ENCODE measurements around the gene STK11.
"Not testable (repeated sequence)": the region's sequence is repeated elsewhere in the genome, so short reads cannot be mapped to it uniquely, and the experiment has no call there.

Gene STK11

DNA sequence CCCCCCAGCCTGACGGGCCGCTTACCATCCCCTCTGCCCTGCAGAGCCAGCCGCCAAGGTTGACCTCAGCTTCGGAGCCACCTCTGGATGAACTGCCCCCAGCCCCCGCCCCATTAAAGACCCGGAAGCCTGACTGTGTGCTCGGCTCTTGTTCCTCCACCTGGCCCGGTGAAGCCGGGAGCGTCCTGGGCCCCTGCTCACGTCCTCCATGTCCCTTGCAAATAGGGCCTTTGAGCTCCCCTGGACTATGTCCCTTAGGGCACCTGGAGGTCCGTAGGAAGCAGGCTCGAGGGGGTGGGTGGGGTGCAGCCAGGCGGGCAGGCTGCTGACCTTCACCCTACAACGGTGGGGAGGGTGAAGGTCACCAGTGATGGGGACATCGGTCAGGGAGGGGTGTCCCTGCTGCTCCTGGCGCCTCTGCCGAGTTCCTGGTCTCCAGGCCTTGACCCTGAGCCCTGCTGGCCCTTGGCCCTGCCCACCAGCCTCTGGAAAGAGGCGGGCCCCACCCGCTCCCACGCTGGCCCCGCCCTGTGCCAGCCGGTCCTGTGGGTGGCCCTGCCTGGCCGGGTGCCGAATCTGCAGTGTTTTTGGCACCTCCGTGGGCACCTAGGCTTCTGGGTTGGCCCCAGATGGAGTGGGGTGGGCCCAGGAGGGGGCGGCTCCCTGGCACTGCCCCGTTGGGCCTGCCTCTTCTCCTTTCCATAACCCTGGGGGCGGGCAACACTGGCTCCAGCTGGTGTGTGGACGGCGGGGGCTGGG lies 39.3 kb downstream of the STK11 start:
- H2BK120ac ChIP-seq (ENCODE audit: low read depth, low read length), result peak overlapping the region; percentile 2
- H2AFZ ChIP-seq (ENCODE audit: low read length), result no peak overlapping the region
- no peak overlapping the region for H4K8ac ChIP-seq (ENCODE audit: low read depth, low read length)
- H2BK12ac ChIP-seq (ENCODE audit: low read length), result no peak overlapping the region
- H3K27me3 ChIP-seq (ENCODE audit: control insufficient read depth in 3 of 3, insufficient read depth in 3 of 3, low read depth in 1 of 3, low read length in 3 of 3), result no peaks in the 10 kb centered on the region
- H3K23ac ChIP-seq (ENCODE audit: low read depth, low read length, poor library complexity), result peak overlapping the region; percentile 89
- H3K14ac ChIP-seq (ENCODE audit: low read length), result no peak overlapping the region
- H3K9me3 ChIP-seq (replicated peaks in 1 of 2; ENCODE audit: control insufficient read depth in 2 of 2, insufficient read depth in 1 of 2, low read depth in 1 of 2, low read length in 2 of 2), result no peaks in the 10 kb centered on the region
- DNase-seq (ENCODE audit: low spot score), result no peak
- H3K4ac ChIP-seq (ENCODE audit: low read length), result no peak overlapping the region
- peak overlapping the region; percentile 44 for H3K18ac ChIP-seq (ENCODE audit: low read length)
- H3K9ac ChIP-seq (ENCODE audit: low read depth, low read length, poor library complexity), result peak overlapping the region; percentile 38
- H4K91ac ChIP-seq (ENCODE audit: low read depth, low read length, poor library complexity), result no peak overlapping the region
- H2AK5ac ChIP-seq (ENCODE audit: low read depth, low read length), result peak overlapping the region; percentile 89
- H2BK5ac ChIP-seq (ENCODE audit: low read length), result peak overlapping the region; percentile 21
- no peak overlapping the region for H3K4me2 ChIP-seq (ENCODE audit: insufficient read depth, low read length, poor library complexity, severe bottlenecking)
- peaks cover 20 to 27% of the 10 kb centered on the region in 2 donors for H3K4me1 ChIP-seq (ENCODE audit: control insufficient read depth in 2 of 2, insufficient read depth in 1 of 2, low read depth in 1 of 2, low read length in 2 of 2)
- H2BK15ac ChIP-seq (ENCODE audit: low read length), result peak overlapping the region; percentile 38
- peaks cover 11% of the 10 kb centered on the region for H3K79me1 ChIP-seq (ENCODE audit: low read depth, low read length)
- H3K4me3 ChIP-seq (ENCODE audit: low read length in 2 of 2), result no peak overlapping the region
- no peak overlapping the region for H3K27ac ChIP-seq (replicated peaks; ENCODE audit: low read length)
- peaks cover 0 to 8% of the 10 kb centered on the region in 2 donors for H3K36me3 ChIP-seq (replicated peaks in 1 of 2; ENCODE audit: control insufficient read depth in 2 of 2, insufficient read depth in 2 of 2, low read length in 2 of 2)
- no CpG with 5 or more reads among the region's 31 CpGs for WGBS, 2 donors (ENCODE audit: extremely low coverage in 2 of 2, insufficient read length in 2 of 2, insufficient replicate concordance in 1 of 2)

DNA sequence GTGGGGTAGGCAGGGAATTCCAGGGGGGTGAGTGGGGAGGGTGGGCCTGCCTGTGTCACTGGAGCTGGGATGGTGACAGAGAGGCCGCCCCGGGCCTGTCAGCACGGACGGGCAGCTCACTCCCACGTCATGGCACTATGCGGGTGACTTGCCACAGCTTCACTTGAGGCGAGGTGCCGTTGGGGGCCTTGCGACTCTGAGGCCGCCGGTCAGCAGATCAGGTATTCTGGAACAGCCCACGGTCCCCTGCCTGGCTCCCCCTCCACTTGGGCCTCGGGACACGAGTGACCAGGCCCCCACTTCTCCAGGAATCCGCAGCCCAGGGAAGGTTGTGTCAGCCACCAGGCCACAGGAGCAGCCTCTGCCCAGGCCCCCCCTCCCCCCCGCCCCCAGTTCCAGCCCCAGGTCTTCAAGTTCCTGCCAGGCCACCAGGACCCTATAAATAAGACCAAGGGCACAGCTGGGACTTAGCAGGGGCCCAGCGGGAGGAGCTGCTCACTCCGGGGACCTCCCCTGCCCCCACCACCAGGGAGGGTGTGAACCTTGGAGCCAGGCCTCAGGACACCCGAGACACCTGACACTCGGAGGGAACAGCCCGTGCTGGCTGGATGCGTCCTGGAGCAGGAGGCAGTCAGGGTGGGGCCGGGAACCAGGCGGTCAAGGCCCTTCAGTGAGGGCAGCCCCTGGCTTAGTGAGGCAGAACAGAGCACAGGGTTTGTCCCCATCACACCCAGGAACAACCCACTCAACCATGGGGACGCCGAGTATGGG lies 40.1 kb downstream of the STK11 start:
- H3K27me3 ChIP-seq (ENCODE audit: control insufficient read depth in 3 of 3, insufficient read depth in 3 of 3, low read depth in 1 of 3, low read length in 3 of 3), result no peaks in the 10 kb centered on the region
- no peak overlapping the region for H4K91ac ChIP-seq (ENCODE audit: low read depth, low read length, poor library complexity)
- H3K4ac ChIP-seq (ENCODE audit: low read length), result no peak overlapping the region
- DNase-seq (ENCODE audit: low spot score), result no peak
- H3K4me3 ChIP-seq (ENCODE audit: low read length in 2 of 2), result no peak overlapping the region
- H2BK5ac ChIP-seq (ENCODE audit: low read length), result no peak overlapping the region
- H3K4me1 ChIP-seq (ENCODE audit: control insufficient read depth in 2 of 2, insufficient read depth in 1 of 2, low read depth in 1 of 2, low read length in 2 of 2), result peaks cover 19 to 26% of the 10 kb centered on the region in 2 donors
- H2AFZ ChIP-seq (ENCODE audit: low read length), result no peak overlapping the region
- H3K18ac ChIP-seq (ENCODE audit: low read length), result peak overlapping the region; percentile 57
- H3K36me3 ChIP-seq (replicated peaks in 1 of 2; ENCODE audit: control insufficient read depth in 2 of 2, insufficient read depth in 2 of 2, low read length in 2 of 2), result peaks cover 0 to 8% of the 10 kb centered on the region in 2 donors
- H3K14ac ChIP-seq (ENCODE audit: low read length), result no peak overlapping the region
- H3K79me1 ChIP-seq (ENCODE audit: low read depth, low read length), result peaks cover 11% of the 10 kb centered on the region
- H2BK12ac ChIP-seq (ENCODE audit: low read length), result peak overlapping the region; percentile 94
- peak overlapping the region; percentile 99 for H3K23ac ChIP-seq (ENCODE audit: low read depth, low read length, poor library complexity)
- H3K27ac ChIP-seq (replicated peaks; ENCODE audit: low read length), result no peak overlapping the region
- no peak overlapping the region for H4K8ac ChIP-seq (ENCODE audit: low read depth, low read length)
- H3K9ac ChIP-seq (ENCODE audit: low read depth, low read length, poor library complexity), result peak overlapping the region; percentile 60
- H2AK5ac ChIP-seq (ENCODE audit: low read depth, low read length), result peak overlapping the region; percentile 95
- H3K9me3 ChIP-seq (replicated peaks in 1 of 2; ENCODE audit: control insufficient read depth in 2 of 2, insufficient read depth in 1 of 2, low read depth in 1 of 2, low read length in 2 of 2), result no peaks in the 10 kb centered on the region
- peak overlapping the region; percentile 81 for H2BK15ac ChIP-seq (ENCODE audit: low read length)
- no peak overlapping the region for H3K4me2 ChIP-seq (ENCODE audit: insufficient read depth, low read length, poor library complexity, severe bottlenecking)
- no peak overlapping the region for H2BK120ac ChIP-seq (ENCODE audit: low read depth, low read length)
- WGBS, 2 donors (ENCODE audit: extremely low coverage in 2 of 2, insufficient read length in 2 of 2, insufficient replicate concordance in 1 of 2), result no CpG with 5 or more reads among the region's 26 CpGs

DNA sequence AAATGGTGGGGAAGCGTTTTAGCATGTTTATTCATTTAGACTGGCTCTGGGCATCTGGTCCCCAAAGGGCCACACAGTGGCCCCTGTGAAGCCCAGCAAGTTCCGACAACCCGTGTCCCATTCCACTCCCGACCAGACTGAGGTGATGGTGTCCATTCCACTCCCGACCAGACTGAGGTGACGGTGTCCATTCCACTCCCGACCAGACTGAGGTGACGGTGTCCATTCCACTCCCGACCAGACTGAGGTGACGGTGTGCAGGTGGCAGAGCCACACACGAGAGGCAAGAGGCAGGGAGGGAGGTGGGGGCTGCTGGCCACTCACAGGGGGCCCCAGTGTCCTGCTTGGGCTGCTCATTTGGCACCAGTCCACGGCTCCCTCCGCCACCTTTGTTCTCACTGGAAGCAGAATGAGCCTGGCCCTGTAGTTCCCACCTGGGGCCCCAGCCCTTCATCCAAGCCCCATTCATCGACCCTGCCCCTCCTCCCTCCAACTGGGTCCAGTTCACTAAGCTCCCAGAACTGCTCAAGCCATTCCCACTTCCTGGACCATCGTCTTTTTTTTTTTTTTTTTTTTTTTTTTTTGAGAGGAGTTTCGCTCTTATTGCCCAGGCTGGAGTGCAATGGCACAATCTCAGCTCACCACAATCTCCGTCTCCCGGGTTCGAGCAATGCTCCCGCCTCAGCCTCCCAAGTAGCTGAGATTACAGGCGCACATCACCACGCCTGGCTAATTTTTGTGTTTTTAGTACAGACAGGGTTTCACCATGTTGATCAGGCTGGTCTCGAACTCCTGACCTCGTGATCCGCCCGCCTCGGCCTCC lies 40.9 kb downstream of the STK11 start:
- H2BK12ac ChIP-seq (ENCODE audit: low read length); H2BK5ac ChIP-seq (ENCODE audit: low read length); H4K91ac ChIP-seq (ENCODE audit: low read depth, low read length, poor library complexity); H2AFZ ChIP-seq (ENCODE audit: low read length); H3K14ac ChIP-seq (ENCODE audit: low read length); DNase-seq (ENCODE audit: low spot score); H3K4me2 ChIP-seq (ENCODE audit: insufficient read depth, low read length, poor library complexity, severe bottlenecking); H4K8ac ChIP-seq (ENCODE audit: low read depth, low read length); H3K9me3 ChIP-seq (replicated peaks in 1 of 2; ENCODE audit: control insufficient read depth in 2 of 2, insufficient read depth in 1 of 2, low read depth in 1 of 2, low read length in 2 of 2); H3K27me3 ChIP-seq (ENCODE audit: control insufficient read depth in 3 of 3, insufficient read depth in 3 of 3, low read depth in 1 of 3, low read length in 3 of 3); H3K4me3 ChIP-seq (ENCODE audit: low read length in 2 of 2); H3K27ac ChIP-seq (replicated peaks; ENCODE audit: low read length); H3K4ac ChIP-seq (ENCODE audit: low read length); H2BK120ac ChIP-seq (ENCODE audit: low read depth, low read length): not testable (repeated sequence)
- Histone ChIP-seq H3K18ac (ENCODE audit: low read length) (peak overlapping the region; percentile 71), H2AK5ac (ENCODE audit: low read depth, low read length) (peak overlapping the region; percentile 95), H3K4me1 (ENCODE audit: control insufficient read depth in 2 of 2, insufficient read depth in 1 of 2, low read depth in 1 of 2, low read length in 2 of 2) (peaks cover 17 to 26% of the 10 kb centered on the region in 2 donors), H2BK15ac (ENCODE audit: low read length) (peak overlapping the region; percentile 37), H3K79me1 (ENCODE audit: low read depth, low read length) (peaks cover 15% of the 10 kb centered on the region), H3K9ac (ENCODE audit: low read depth, low read length, poor library complexity) (peak overlapping the region; percentile 60), H3K36me3 (replicated peaks in 1 of 2; ENCODE audit: control insufficient read depth in 2 of 2, insufficient read depth in 2 of 2, low read length in 2 of 2) (peaks cover 3 to 13% of the 10 kb centered on the region in 2 donors), H3K23ac (ENCODE audit: low read depth, low read length, poor library complexity) (peak overlapping the region; percentile 85)
- no CpG with 5 or more reads among the region's 27 CpGs for WGBS, 2 donors (ENCODE audit: extremely low coverage in 2 of 2, insufficient read length in 2 of 2, insufficient replicate concordance in 1 of 2)

Measured in neuronal stem cell (in vitro differentiated cells).